HepG2 (cell line): ENCODE results near the gene NATD1. TPM values are rescaled to one million over a fixed set of nuclear protein-coding genes. Genes with fewer than 3 reads are reported as not detected.

Source experiments
- ATAC-seq: fragments of 200-7000 bp; cut with Tn5 transposase; 3 replicates; pipeline ENCODE4 v1.9.1; 2020; ENCODE audit warnings: mild to moderate bottlenecking, moderate library complexity
- BruUV-seq: library from RNA; stranded (reverse); fragments of 400-500 nt; replicated peaks from 2 replicates; lab custom pipeline; 2021; lab: Mats Ljungman, UMichigan
- CTCF ChIA-PET: fragments of 300-600 bp; formaldehyde crosslinking; extraction: SDS; loops from one replicate; lab custom pipeline; 2021; ENCODE audit warnings: low total read pairs, inconsistent platforms, low intra/inter-chr PET ratio; lab: Yijun Ruan, JAX
- POLR2A ChIA-PET: fragments of 350-600 bp; sonication (Branson Sonifier 250); formaldehyde crosslinking; loops from one replicate; lab custom pipeline; 2020; ENCODE audit warnings: antibody characterized with exemption, inconsistent platforms; lab: Yijun Ruan, JAX
- DNase-seq: peaks from one replicate; pipeline ENCODE4 v3.0.0-alpha.2; 2015; ENCODE audit warnings: low spot score
- FAIRE-seq: peaks from 3 replicates; lab custom pipeline; 2011; peaks lifted over from hg19 to GRCh38; lab: Jason Lieb, UNC
- H2AFZ ChIP-seq: one replicate; pipeline ENCODE4 v1.6.1; 2011; ENCODE audit warnings: low read length, inconsistent platforms
- H3K27ac ChIP-seq: fragments of 300-600 bp; 3 replicates; pipeline ENCODE4 v1.8.0; 2011; ENCODE audit warnings: mixed run types, mild to moderate bottlenecking, mixed read lengths, low read length, inconsistent platforms; ENCODE audit not compliant: insufficient read depth; ENCODE audit errors: extremely low read length
- H3K27me3 ChIP-seq, 2 experiments: fragments of 200-600 bp in 1 of 2; 2 replicates in 1 of 2; 3 replicates in 1 of 2; pipeline versions ENCODE4 v1.6.0 to v1.8.0; 2011; ENCODE audit warnings: low read length in 2 of 2, mild to moderate bottlenecking in 2 of 2, moderate library complexity in 2 of 2, inconsistent platforms in 1 of 2; ENCODE audit not compliant: insufficient read depth in 2 of 2, control insufficient read depth in 1 of 2
- H3K36me3 ChIP-seq, 2 experiments: fragments of 200-600 bp in 1 of 2; replicated peaks in 1 of 2; 2 replicates in 1 of 2; 3 replicates in 1 of 2; pipeline versions ENCODE4 v1.5.1 to v1.8.0; 2011; ENCODE audit warnings: low read length in 2 of 2, inconsistent platforms in 1 of 2; ENCODE audit not compliant: insufficient read depth in 2 of 2, control insufficient read depth in 1 of 2
- H3K4me1 ChIP-seq: 2 replicates; pipeline ENCODE4 v1.5.1; 2012; ENCODE audit warnings: low read length, inconsistent platforms; ENCODE audit not compliant: insufficient read depth
- H3K4me2 ChIP-seq: 2 replicates; pipeline ENCODE4 v1.6.0; 2011; ENCODE audit warnings: low read depth, low read length, inconsistent platforms
- H3K4me3 ChIP-seq, 3 experiments: fragments of 200-600 bp in 1 of 3; sonication (generic), shearing (Covaris generic) in 1 of 3; replicated peaks in 1 of 3; 2 replicates each; pipeline ENCODE4 v1.5.1; 2011 to 2016; ENCODE audit warnings: low read length in 3 of 3, inconsistent platforms in 2 of 3, low read depth in 2 of 3, mild to moderate bottlenecking in 2 of 3, control low read depth in 1 of 3, mixed read lengths in 1 of 3; ENCODE audit not compliant: insufficient read depth in 1 of 3
- H3K79me2 ChIP-seq: one replicate; pipeline ENCODE4 v1.6.1; 2011; ENCODE audit warnings: low read length, inconsistent platforms; ENCODE audit not compliant: insufficient read depth
- H3K9ac ChIP-seq: 2 replicates; pipeline ENCODE4 v1.6.0; 2011; ENCODE audit warnings: mild to moderate bottlenecking, low read depth, low read length, inconsistent platforms; ENCODE audit not compliant: insufficient read depth
- H3K9me3 ChIP-seq: 2 replicates; pipeline ENCODE4 v1.5.1; 2012; ENCODE audit warnings: mild to moderate bottlenecking, low read length
- H4K20me1 ChIP-seq: 2 replicates; pipeline ENCODE4 v1.6.0; 2011; ENCODE audit warnings: inconsistent platforms, mild to moderate bottlenecking, low read length, moderate library complexity; ENCODE audit not compliant: insufficient read depth
- EHMT2 ChIP-seq: fragments of 200-600 bp; sonication (generic); IDR thresholded peaks from 2 replicates; pipeline ENCODE4 v1.7.0; 2017; ENCODE audit warnings: antibody characterized with exemption, low read depth, low read length, borderline replicate concordance
- ZKSCAN1 ChIP-seq: fragments of 150-350 bp; IDR thresholded peaks from 2 replicates; pipeline ENCODE4 v1.6.1; 2014; ENCODE audit warnings: low read length
- ZNF34 ChIP-seq: sonication (generic); formaldehyde crosslinking; IDR thresholded peaks from 2 replicates; pipeline ENCODE4 v1.4.0; 2020; ENCODE audit warnings: mild to moderate bottlenecking, missing genetic modification reagents, borderline replicate concordance
- ZNF629 ChIP-seq: sonication (generic); formaldehyde crosslinking; conservative IDR thresholded peaks from 2 replicates; pipeline ENCODE4 v1.5.0; 2020; ENCODE audit warnings: missing genetic modification reagents
- WGBS: methylation state at CpG from one replicate; pipeline ENCODE4 v1.1.6; 2017; ENCODE audit warnings: low lambda C conversion rate; 5-methylcytosine and 5-hydroxymethylcytosine counted together
- in situ Hi-C: cut with HindIII; loops from 2 replicates; pipeline ENCODE4 v1.10.0; 2017; ENCODE audit warnings: low pct_unique_long_range_greater_than_20kb; ENCODE audit not compliant: extremely low pct_ligation_motif_present
- intact Hi-C: fragments of 100-400 bp; cut with micrococcal nuclease; formaldehyde crosslinking; loops from one replicate; pipeline ENCODE4 v1.10.0; 2022; ENCODE audit not compliant: unreplicated experiment
- polyA plus RNA-seq, 8 experiments: library from polyadenylated mRNA; depleted of rRNA in 3 of 8; stranded (reverse) in 7 of 8; unstranded in 1 of 8; fragments of >200 nt; fragmentation: Illumina TruSeq in 4 of 8; extraction: Trizol in 4 of 8; gene quantifications; 2 replicates each; pipeline versions ENCODE4 v1.2.1 to v1.2.3, GENCODE V29; 2011 to 2016; ENCODE audit warnings: low read depth in 4 of 8, missing spikeins in 1 of 8, mixed read lengths in 1 of 8; ENCODE audit not compliant: insufficient read depth in 1 of 8
- total RNA-seq, 5 experiments: library from RNA; depleted of rRNA; stranded (reverse); fragments of >200 nt; fragmentation: Illumina TruSeq; extraction: Trizol; gene quantifications; 2 replicates each; pipeline ENCODE4 v1.2.3, GENCODE V29; 2016; ENCODE audit warnings: low read depth in 1 of 5
- TF ChIP-seq, protein P1 (sequence below): sonication (generic); formaldehyde crosslinking; IDR thresholded peaks from 2 replicates; pipeline ENCODE4 v1.9.0; 2021; ENCODE audit warnings: missing genetic modification reagents, borderline replicate concordance

NATD1 gene
- total and polyA plus RNA-seq, 2 of the 13 experiments (the other 11 are each of a cell fraction or from before 2014, with no cell fraction given) = 0.31 to 2.3 TPM

DNA sequence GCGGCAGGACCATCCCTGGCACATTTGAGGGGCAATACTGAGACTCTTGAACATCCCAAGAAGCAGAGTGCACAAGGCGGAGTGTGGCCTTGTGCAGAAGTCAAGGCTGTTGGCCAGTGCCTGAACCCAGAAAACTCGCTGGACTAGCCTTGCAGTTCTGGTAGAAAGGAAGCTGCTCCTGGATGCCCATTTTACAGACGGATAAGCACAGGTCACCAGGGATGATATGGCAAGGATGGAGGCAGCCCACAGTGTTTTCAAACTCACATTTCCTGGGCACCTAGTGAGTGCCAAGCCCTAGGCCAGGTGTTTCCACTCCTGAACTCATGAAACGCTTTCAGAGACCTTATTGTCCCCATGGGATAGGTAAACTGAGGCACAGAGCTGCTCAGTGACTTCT, 29.6 kb upstream of the NATD1 start:
- intact Hi-C loops = loop anchor here (5.0 to 10.0 kb wide), 3 partner anchors 34 to 238 kb away; partner anchors contain the start of genes DHRS7B and USP22
- Histone ChIP-seq H3K4me3 (no peak overlapping the region), H3K4me2 (no peak overlapping the region), H4K20me1 (peaks cover 7% of the 10 kb centered on the region; the same call in 1 of the 2 replicates), H3K9me3 (no peaks in the 10 kb centered on the region), H3K27me3 (peaks cover 2 to 31% of the 10 kb centered on the region in 2 experiments; a peak in 4 of 5 replicates), H3K36me3 (no peaks in the 10 kb centered on the region; a peak in 1 of 5 replicates), H3K4me1 (peaks cover 46% of the 10 kb centered on the region), H3K27ac (no peak overlapping the region), H3K79me2 (peaks cover 30% of the 10 kb centered on the region), H3K9ac (no peak overlapping the region), H2AFZ (no peak overlapping the region)
- DNase-seq (no peak), FAIRE-seq (no peak), ATAC-seq (no peak)
- CTCF ChIA-PET = no interaction called here
- BruUV-seq = no TSS peak
- TF ChIP-seq ZNF629 (CRISPR knock-in tag) (peak; percentile 58), ZNF34 (CRISPR knock-in tag) (no peak)
- POLR2A ChIA-PET = no interaction called here
- in situ Hi-C loops = loop anchor here (5.0 to 10.0 kb wide), 3 partner anchors 158 to 229 kb away; partner anchors contain the start of gene DHRS7B
- 82% methylated on average over 2 of the region's 5 CpGs for WGBS

DNA sequence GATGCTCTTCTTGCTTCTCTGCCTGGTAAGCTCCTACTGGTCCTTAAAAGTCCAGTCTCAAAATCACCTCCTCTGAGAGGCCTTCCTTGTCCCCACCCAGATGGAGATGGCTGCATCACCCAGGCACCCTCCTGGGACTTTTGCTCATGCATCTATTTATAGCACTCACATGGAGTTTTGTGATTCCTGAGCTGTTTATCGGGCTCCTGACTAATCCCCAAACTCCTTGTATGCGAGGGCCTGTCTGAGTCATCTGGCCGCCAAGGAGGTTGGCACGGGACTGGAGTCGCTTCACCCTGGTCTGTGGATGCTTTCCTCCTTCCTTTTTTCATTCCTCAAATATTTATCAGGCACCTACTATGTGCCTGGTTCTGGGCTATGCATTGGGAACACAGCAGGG, 29.0 kb upstream of the NATD1 start:
- no peak overlapping the region for H3K27ac ChIP-seq
- no peak for TF ChIP-seq EHMT2
- peak; percentile 51; the same call in 1 of the 2 replicates for TF ChIP-seq ZKSCAN1
- TF ChIP-seq, protein P1, sequence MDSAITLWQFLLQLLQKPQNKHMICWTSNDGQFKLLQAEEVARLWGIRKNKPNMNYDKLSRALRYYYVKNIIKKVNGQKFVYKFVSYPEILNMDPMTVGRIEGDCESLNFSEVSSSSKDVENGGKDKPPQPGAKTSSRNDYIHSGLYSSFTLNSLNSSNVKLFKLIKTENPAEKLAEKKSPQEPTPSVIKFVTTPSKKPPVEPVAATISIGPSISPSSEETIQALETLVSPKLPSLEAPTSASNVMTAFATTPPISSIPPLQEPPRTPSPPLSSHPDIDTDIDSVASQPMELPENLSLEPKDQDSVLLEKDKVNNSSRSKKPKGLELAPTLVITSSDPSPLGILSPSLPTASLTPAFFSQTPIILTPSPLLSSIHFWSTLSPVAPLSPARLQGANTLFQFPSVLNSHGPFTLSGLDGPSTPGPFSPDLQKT (CRISPR knock-in tag) = no peak
- TF ChIP-seq, all 625 proteins: peak for 1
- POLR2A ChIA-PET = no interaction called here
- CTCF ChIA-PET = no interaction called here
- Histone ChIP-seq H2AFZ (no peak overlapping the region), H3K4me2 (no peak overlapping the region), H3K27me3 (peaks cover 2 to 31% of the 10 kb centered on the region in 2 experiments; a peak in 4 of 5 replicates), H3K9me3 (no peaks in the 10 kb centered on the region), H3K9ac (no peak overlapping the region), H3K4me3 (no peak overlapping the region), H3K36me3 (no peaks in the 10 kb centered on the region; a peak in 1 of 5 replicates), H4K20me1 (peaks cover 7% of the 10 kb centered on the region; the same call in 1 of the 2 replicates), H3K79me2 (peaks cover 25% of the 10 kb centered on the region), H3K4me1 (peaks cover 41% of the 10 kb centered on the region)
- DNase-seq (no peak), ATAC-seq (no peak), FAIRE-seq (no peak)
- WGBS = 1% methylated on average over 5 of the region's 5 CpGs
- BruUV-seq = no TSS peak
- in situ Hi-C loops = loop anchor here (5.0 to 10.0 kb wide), 3 partner anchors 157 to 230 kb away; partner anchors contain the start of gene DHRS7B
- intact Hi-C loops = loop anchor here (5.0 to 10.0 kb wide), 3 partner anchors 35 to 237 kb away; partner anchors contain the start of genes DHRS7B and USP22
